Adipose tissue (tissue), 3 donors: ENCODE data around the gene MRPS24. TPM values are rescaled to one million over a fixed set of nuclear protein-coding genes. Genes with fewer than 3 reads are reported as not detected.
"Not testable (repeated sequence)": the region's sequence is repeated elsewhere in the genome, so short reads cannot be mapped to it uniquely, and the experiment has no call there.

Experiments used
- H3K27ac ChIP-seq: one replicate; pipeline ENCODE4 v1.5.1; 2013; ENCODE audit warnings: low read depth, low read length
- WGBS, 3 donors: extraction: QIAGEN DNeasy Blood & Tissue Kit; methylation state at CpG; one replicate each; pipeline ENCODE4 v1.1.7; 2013; 5-methylcytosine and 5-hydroxymethylcytosine counted together
- polyA plus RNA-seq, 3 donors: library from polyadenylated mRNA; stranded (reverse); fragments of 200-250 nt; gene quantifications; one replicate each; pipeline ENCODE4 v1.2.3, GENCODE V29; 2013
- donor health status: healthy with polysubstance abuse.
- donor health status: Bipolar disorder and iron deficiency.
- donor health status: healthy.

The MRPS24 gene
- polyA plus RNA-seq, 3 donors = 119 to 158 (median 129) TPM

DNA sequence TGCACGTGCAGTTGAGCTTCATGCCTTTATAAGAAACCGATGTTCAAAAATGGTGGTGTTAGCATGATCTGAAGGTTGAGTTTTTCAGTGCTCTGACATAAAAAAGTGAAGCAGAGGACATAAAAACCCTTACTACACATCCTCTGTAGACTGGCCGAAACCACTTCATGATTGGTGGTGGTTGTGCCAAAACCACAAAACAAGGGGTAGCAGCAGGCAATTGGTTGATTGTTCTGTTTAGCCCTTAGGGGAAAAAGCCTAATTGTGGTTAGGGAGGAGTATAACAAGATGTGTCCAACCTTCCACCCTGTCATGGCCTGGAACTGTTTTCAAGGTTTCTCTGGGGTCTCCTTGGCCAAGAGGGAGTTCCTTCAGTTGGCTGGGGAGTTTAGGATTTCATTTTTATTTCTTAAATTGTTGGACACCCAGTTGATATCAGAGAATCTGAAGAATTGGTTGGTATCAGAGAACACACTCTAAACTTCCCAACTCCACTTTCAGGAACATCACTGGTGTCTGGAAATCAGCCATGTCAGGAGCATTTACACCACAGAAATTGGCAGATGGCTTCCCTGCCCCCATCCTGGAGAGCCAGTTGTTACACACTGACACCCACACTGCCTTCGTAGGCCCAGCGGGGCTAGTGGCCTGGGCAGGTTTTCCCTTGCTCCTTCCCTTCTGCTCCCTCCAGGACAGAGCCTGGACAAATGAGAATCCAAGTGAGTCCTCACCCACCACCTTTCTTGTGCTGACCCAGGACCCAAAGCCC is 18.8 kb downstream of the MRPS24 start:
- H3K27ac ChIP-seq = no peak overlapping the region
- WGBS, 3 donors = 82 to 92% (median 84%) methylated on average over 5 of the region's 5 CpGs

- 63 to 69% (median 65%) methylated on average over 2 of the region's 2 CpGs for WGBS, 3 donors
- H3K27ac ChIP-seq = no peak overlapping the region
Observed at GRCh38 chr7:43849047-43849446, 20.3 kb downstream of the MRPS24 start.

DNA sequence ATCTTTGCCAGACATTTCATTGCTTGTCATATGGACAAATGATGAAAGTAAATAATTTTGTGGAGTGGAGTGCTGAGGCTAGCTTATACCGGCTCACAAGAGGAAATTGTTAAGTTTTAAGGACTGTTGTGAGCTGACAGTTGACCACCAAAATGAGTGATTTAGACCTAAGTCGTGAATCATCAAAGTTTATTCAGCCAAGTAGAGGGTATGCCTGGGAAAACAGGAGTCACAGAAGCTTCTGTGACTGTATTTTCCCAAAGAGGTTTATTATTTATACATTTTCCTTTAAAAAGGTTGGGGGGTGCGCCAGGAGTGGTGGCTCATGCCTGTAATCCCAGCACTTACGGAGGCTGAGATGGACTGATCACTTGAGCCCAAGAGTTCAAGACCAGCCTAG is 21.8 kb downstream of the MRPS24 start:
- H3K27ac ChIP-seq = no peak overlapping the region
- WGBS, 3 donors = 51 to 61% (median 57%) methylated on average over 4 of the region's 4 CpGs

- WGBS, 3 donors = 80 to 91% (median 85%) methylated on average over 2 of the region's 2 CpGs
- H3K27ac ChIP-seq = no peak overlapping the region
Observed at GRCh38 chr7:43844662-43845061, 24.7 kb downstream of the MRPS24 start.

GRCh38 chr7:43844257-43844656 is 25.1 kb downstream of the MRPS24 start:
- H3K27ac ChIP-seq = no peak overlapping the region
- WGBS, 3 donors = 87 to 98% (median 98%) methylated on average over 2 of the region's 2 CpGs

DNA sequence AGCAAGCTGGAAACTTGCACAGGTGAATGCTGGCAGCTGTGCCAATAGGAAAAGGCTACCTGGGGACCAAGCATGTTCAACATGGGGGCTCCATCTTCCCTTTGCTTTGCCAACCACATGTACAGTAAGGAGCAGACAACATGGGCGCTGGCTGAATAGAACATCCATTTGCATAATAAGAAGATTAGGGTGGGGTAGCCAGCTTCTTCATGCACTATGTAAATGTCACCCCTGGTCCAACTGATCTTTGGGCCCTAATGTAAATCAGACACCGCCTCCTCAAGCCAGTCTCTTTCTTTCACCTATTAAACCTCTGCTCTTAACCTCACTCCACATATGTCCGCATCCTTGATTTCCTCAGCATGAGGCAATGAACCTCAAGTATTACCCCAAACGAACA is 26.0 kb downstream of the MRPS24 start:
- no peak overlapping the region for H3K27ac ChIP-seq
- WGBS, 3 donors = 92 to 96% (median 93%) methylated on average over 4 of the region's 4 CpGs

- WGBS, 3 donors = 71 to 84% (median 82%) methylated on average over 9 of the region's 9 CpGs
- H3K27ac ChIP-seq = no peak overlapping the region
Observed at GRCh38 chr7:43838201-43838658, 31.1 kb downstream of the MRPS24 start.

DNA sequence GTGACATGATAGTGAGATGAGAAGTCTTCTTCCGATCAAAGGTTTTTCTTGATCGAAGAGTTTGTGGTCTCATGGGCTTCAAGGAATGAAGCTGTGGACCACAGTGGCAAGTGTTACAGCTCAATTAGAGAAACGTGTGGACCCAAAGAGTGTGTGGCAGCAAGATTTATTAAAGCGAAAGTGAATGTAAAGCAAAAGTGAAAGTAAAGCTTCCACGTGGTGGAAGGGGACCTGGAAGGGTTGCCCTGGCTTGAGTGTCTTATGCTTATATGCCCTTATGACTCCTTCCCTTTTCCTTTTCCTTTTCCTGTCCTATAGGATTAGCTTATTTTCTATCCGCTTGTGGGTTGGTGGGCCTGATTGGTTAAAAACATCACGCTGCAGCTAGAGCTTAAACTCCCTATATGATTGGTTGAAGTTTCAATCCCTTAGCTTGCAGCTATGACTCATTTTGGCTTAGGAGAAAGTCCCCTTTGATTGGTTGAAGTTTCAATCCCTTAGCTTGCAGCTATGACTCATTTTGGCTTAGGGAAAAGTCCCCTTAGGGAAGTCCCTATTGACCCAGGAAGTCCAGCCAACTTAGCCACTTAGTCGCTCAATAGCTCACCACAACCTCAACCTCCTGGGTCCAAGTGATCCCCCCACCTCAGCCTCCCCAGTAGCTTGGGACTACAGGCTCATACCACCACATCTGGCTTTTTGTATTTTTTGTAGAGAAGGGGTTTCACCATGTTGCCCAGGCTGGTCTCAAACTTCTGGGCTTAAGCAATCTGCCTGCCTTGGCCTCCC is 34.7 kb downstream of the MRPS24 start:
- 63 to 75% (median 65%) methylated on average over 8 of the region's 8 CpGs for WGBS, 3 donors
- no peak overlapping the region for H3K27ac ChIP-seq

- H3K27ac ChIP-seq = not testable (repeated sequence)
Observed at GRCh38 chr7:43830917-43831316, 38.4 kb downstream of the MRPS24 start.

DNA sequence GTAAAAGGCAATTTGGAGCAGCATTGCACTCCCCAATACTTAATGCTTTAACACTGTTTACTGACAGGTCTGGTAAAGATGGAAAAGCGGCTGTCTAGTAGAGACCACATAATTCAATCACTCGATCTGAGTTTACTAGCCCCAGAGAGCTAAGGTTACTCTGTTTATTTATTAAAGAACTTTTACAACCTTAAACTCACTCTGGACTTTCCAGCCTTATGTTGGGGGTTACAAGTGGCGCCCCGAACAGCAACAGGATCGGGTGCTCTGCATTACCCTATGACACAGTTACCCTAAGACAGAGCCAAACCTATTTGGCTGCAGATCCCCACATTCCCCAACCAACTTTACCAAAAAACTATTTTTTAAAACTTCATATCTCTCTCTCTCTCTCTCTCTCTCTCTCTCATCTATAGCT is 43.9 kb downstream of the MRPS24 start:
- WGBS, 3 donors = 59 to 73% (median 61%) methylated on average over 5 of the region's 5 CpGs
- H3K27ac ChIP-seq = no peak overlapping the region

GRCh38 chr7:43824963-43825362 is 44.4 kb downstream of the MRPS24 start:
- WGBS, 3 donors = 28 to 36% (median 35%) methylated on average over 1 of the region's 1 CpG

DNA sequence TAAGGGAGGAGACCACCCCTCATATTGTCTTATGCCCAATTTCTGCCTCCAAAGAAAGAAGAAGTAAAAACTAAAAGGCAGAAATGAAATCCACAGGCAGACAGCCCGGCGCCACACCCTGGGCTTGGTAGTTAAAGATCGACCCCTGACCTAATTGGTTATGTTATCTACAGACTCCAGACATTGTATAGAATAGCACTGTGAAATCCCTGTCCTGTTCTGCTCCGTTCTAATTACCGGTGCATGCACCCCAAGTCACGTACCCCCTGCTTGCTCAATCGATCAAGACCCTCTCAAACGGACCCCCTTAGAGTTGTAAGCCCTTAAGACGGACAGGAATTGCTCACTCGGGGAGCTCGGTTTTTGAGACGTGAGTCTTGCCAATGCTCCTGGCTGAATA is 44.8 kb downstream of the MRPS24 start:
- WGBS, 3 donors = 63 to 79% (median 64%) methylated on average over 12 of the region's 12 CpGs

More at GRCh38 chr7:43824963-43825362, 44.4 kb downstream of the MRPS24 start:
- no peak overlapping the region for H3K27ac ChIP-seq

GRCh38 chr7:43823941-43824340 is 45.4 kb downstream of the MRPS24 start:
- no peak overlapping the region for H3K27ac ChIP-seq
- WGBS, 3 donors = 71 to 77% (median 76%) methylated on average over 6 of the region's 6 CpGs

More for the DNA sequence above, 44.8 kb downstream of the MRPS24 start:
- not testable (repeated sequence) for H3K27ac ChIP-seq

- H3K27ac ChIP-seq = not testable (repeated sequence)
- WGBS, 3 donors = 93 to 97% (median 95%) methylated on average over 7 of the region's 7 CpGs
Observed at GRCh38 chr7:43823425-43823824, 45.9 kb downstream of the MRPS24 start.

Other genes starting within 250 kb of the MRPS24 start
- gene COA1, start 140.0 kb downstream of the MRPS24 start, polyA plus RNA-seq = 10 to 100 TPM; 34.9 to 38.2 (median 35.3) TPM
- 10 to 100 TPM; 24.3 to 92.0 (median 74.7) TPM for gene BLVRA, start 110.8 kb downstream of the MRPS24 start, polyA plus RNA-seq
- gene URGCP, start 37.1 kb upstream of the MRPS24 start, polyA plus RNA-seq = 10 to 100 TPM in 2 of 3 donors, 1 to 10 TPM in 1; 10.0 to 21.6 (median 20.1) TPM
- 10 to 100 TPM; 10.3 to 21.4 (median 14.8) TPM for gene UBE2D4, start 56.9 kb upstream of the MRPS24 start, polyA plus RNA-seq
- gene SPDYE1, start 128.4 kb upstream of the MRPS24 start, polyA plus RNA-seq = under 1 TPM in 1 of 3 donors, not detected in 2; 0.03 TPM
- gene DBNL, start 175.2 kb upstream of the MRPS24 start, polyA plus RNA-seq = 100 to 1,000 TPM in 2 of 3 donors, 10 to 100 TPM in 1; 39.4 to 111 (median 101) TPM
- 1 to 10 TPM; 1.3 to 5.4 (median 2.1) TPM for gene PGAM2, start 196.1 kb upstream of the MRPS24 start, polyA plus RNA-seq
- gene POLM, start 213.0 kb upstream of the MRPS24 start, polyA plus RNA-seq = 10 to 100 TPM in 2 of 3 donors, 1 to 10 TPM in 1; 8.8 to 13.9 (median 11.3) TPM
- 10 to 100 TPM; 10.2 to 71.6 (median 65.6) TPM for gene AEBP1, start 234.8 kb upstream of the MRPS24 start, polyA plus RNA-seq